K562 (cell line): ENCODE results near the gene MGRN1.

Experiments used
- ATF6 ChIP-seq: sonication (generic); formaldehyde crosslinking; IDR thresholded peaks from 2 replicates; pipeline ENCODE4 v1.4.0; 2020; ENCODE audit warnings: mild to moderate bottlenecking, missing genetic modification reagents
- CTCF ChIP-seq, 3 experiments: IDR thresholded peaks in 2 of 3; conservative IDR thresholded peaks in 1 of 3; 2 replicates each; pipeline ENCODE4 v1.5.1; 2011 to 2012; ENCODE audit warnings: low read length in 3 of 3, mild to moderate bottlenecking in 3 of 3, control low read depth in 2 of 3, improper control_type of control experiment in 1 of 3, inconsistent platforms in 1 of 3, low read depth in 1 of 3, mixed read lengths in 1 of 3, moderate library complexity in 1 of 3; ENCODE audit not compliant: insufficient read depth in 2 of 3
- HCFC1 ChIP-seq: IDR thresholded peaks from 2 replicates; pipeline ENCODE4 v1.6.1; 2012; ENCODE audit warnings: low read depth, low read length, improper control_type of control experiment
- HNRNPH1 ChIP-seq: fragments of 200-400 bp; formaldehyde crosslinking; optimal IDR thresholded peaks from 2 replicates; pipeline ENCODE3; 2017; ENCODE audit warnings: low read depth, mild to moderate bottlenecking, low read length, moderate library complexity
- JUND ChIP-seq, 2 experiments: IDR thresholded peaks; 2 replicates in 1 of 2; 3 replicates in 1 of 2; pipeline ENCODE4 v1.6.1; 2011; ENCODE audit warnings: borderline replicate concordance in 2 of 2, low read depth in 2 of 2, low read length in 2 of 2, improper control_type of control experiment in 1 of 2, missing biosample characterization in 1 of 2, missing genetic modification characterization in 1 of 2, missing genetic modification reagents in 1 of 2
- MBD2 ChIP-seq: sonication (generic); IDR thresholded peaks from 2 replicates; pipeline ENCODE4 v1.6.1; 2016; ENCODE audit warnings: low read depth, borderline replicate concordance
- MEF2A ChIP-seq: IDR thresholded peaks from 2 replicates; pipeline ENCODE4 v1.6.1; 2011; ENCODE audit warnings: low read depth, mild to moderate bottlenecking, low read length, moderate library complexity; ENCODE audit not compliant: control insufficient read depth
- NFE2L1 ChIP-seq: fragments of 450-650 bp; IDR thresholded peaks from 2 replicates; pipeline ENCODE4 v1.6.1; 2016; ENCODE audit warnings: missing genetic modification characterization, low read depth, mild to moderate bottlenecking, missing compliant biosample characterization, moderate library complexity, borderline replicate concordance
- POLR2A ChIP-seq: fragments of 450-650 bp; conservative IDR thresholded peaks from 2 replicates; pipeline ENCODE4 v1.6.1; 2016
- SP1 ChIP-seq: sonication (generic); formaldehyde crosslinking; IDR thresholded peaks from 2 replicates; pipeline ENCODE4 v1.8.1; 2022; ENCODE audit warnings: mild to moderate bottlenecking, missing genetic modification reagents
- TARDBP ChIP-seq: fragments of 450-650 bp; IDR thresholded peaks from 2 replicates; pipeline ENCODE4 v1.6.1; 2016
- TSC22D4 ChIP-seq: fragments of 450-650 bp; IDR thresholded peaks from 2 replicates; pipeline ENCODE4 v1.6.1; 2016; ENCODE audit warnings: missing genetic modification characterization, missing biosample characterization, control low read depth
- YY1 ChIP-seq, 3 experiments: IDR thresholded peaks; 2 replicates each; pipeline ENCODE4 v1.6.1; 2011; ENCODE audit warnings: low read length in 2 of 3, mild to moderate bottlenecking in 2 of 3, moderate library complexity in 2 of 3, borderline replicate concordance in 1 of 3, control low read depth in 1 of 3, low read depth in 1 of 3; ENCODE audit not compliant: insufficient read depth in 3 of 3, insufficient replicate concordance in 2 of 3, control insufficient read depth in 1 of 3, insufficient read length in 1 of 3; ENCODE audit errors: extremely low read depth in 1 of 3

GRCh38 chr16:4588386-4588785 is 36.2 kb upstream of the MGRN1 start:
- no peak for TF ChIP-seq TSC22D4 (tag)
- no peak for TF ChIP-seq ATF6 (CRISPR knock-in tag)
- no peak for TF ChIP-seq MBD2
- no peak for TF ChIP-seq MEF2A
- no peak for TF ChIP-seq SP1 (CRISPR knock-in tag)
- no peak for TF ChIP-seq YY1 (IDR thresholded peaks at IDR 0.05; ENCODE audit: borderline replicate concordance in 1 of 3, control insufficient read depth in 1 of 3, extremely low read depth in 1 of 3, insufficient read depth in 3 of 3, insufficient read length in 1 of 3, insufficient replicate concordance in 2 of 3, low read depth in 1 of 3, low read length in 2 of 3)
- no peak for TF ChIP-seq NFE2L1
- TF ChIP-seq CTCF (IDR thresholded peaks at IDR 0.05 in 2 of 3, conservative IDR thresholded peaks at IDR 0.05 in 1 of 3; ENCODE audit: insufficient read depth in 2 of 3, low read depth in 1 of 3, low read length in 3 of 3): no peak
- no peak for TF ChIP-seq POLR2A
- no peak for TF ChIP-seq JUND (IDR thresholded peaks at IDR 0.05; ENCODE audit: borderline replicate concordance, low read depth, low read length)
- TF ChIP-seq JUND (tag; IDR thresholded peaks at IDR 0.05; ENCODE audit: borderline replicate concordance, low read depth, low read length): no peak
- no peak for TF ChIP-seq HNRNPH1
- no peak for TF ChIP-seq TARDBP
- no peak for TF ChIP-seq HCFC1
